WERI-Rb-1 (cell line): ENCODE results near the gene NTN4.

Source experiments
- DNase-seq: peaks from one replicate; pipeline ENCODE4 v3.0.0-alpha.2; 2020
- H3K27ac ChIP-seq: fragments of 250-450 bp; sonication (Bioruptor Pico); 2 replicates; pipeline ENCODE4 v1.5.1; 2020; ENCODE audit warnings: mild to moderate bottlenecking, moderate library complexity
- H3K27me3 ChIP-seq: fragments of 250-450 bp; sonication (Bioruptor Pico); 2 replicates; pipeline ENCODE4 v1.5.1; 2021; ENCODE audit warnings: mild to moderate bottlenecking, low read depth, moderate library complexity; ENCODE audit not compliant: insufficient read depth, severe bottlenecking
- H3K36me3 ChIP-seq: fragments of 250-450 bp; sonication (Bioruptor Pico); 2 replicates; pipeline ENCODE4 v1.5.1; 2020; ENCODE audit warnings: mild to moderate bottlenecking, moderate library complexity
- H3K4me3 ChIP-seq: 2 replicates; pipeline ENCODE4 v1.5.1; 2011; ENCODE audit warnings: low read depth, mild to moderate bottlenecking, control low read depth, low read length
- H3K9me3 ChIP-seq: fragments of 250-450 bp; sonication (Bioruptor Pico); 2 replicates; pipeline ENCODE4 v1.5.1; 2021; ENCODE audit warnings: mild to moderate bottlenecking, moderate library complexity; ENCODE audit not compliant: severe bottlenecking
- TF ChIP-seq, protein P1 (sequence below): IDR thresholded peaks from 2 replicates; pipeline ENCODE4 v1.5.1; 2011; ENCODE audit warnings: low read depth, mild to moderate bottlenecking, control low read depth, inconsistent platforms, low read length

NTN4 gene

DNA sequence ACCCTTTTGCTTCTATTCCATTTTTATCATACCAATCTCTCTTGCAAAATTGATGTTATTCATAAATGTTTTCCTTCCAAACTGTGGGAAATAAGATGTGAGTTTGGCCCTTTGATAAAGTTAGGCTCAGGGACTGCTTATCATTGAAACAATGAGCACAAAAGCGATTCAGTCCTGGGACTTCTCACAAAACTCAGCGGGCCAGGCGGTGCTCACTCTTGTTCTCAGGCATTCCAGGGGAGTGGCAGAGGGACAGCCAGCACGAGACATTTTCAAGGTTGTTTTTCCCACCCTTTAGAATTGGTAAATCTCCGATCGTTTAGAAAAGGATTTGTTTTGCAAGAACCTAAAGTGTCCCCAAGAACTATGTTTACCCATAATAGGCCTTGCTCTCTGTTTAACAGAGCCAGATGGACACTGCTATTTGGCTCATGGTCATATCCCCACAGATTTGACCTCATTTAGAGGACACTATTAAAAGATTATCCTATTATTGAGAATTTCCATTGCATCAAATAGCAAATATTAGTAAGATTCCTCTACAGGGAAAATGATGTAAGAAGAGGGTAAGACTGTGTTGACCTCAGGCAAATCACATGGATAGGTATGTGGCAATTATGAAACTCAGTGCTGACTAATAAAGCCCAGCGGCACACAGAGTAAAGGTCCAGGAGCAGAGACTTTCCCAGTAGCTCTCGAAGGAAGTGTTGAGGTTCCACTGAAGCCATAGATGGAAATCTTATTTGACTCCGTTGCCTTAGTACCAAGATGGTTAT is 136.6 kb downstream of the NTN4 start:
- H3K4me3 ChIP-seq: no peak overlapping the region

DNA sequence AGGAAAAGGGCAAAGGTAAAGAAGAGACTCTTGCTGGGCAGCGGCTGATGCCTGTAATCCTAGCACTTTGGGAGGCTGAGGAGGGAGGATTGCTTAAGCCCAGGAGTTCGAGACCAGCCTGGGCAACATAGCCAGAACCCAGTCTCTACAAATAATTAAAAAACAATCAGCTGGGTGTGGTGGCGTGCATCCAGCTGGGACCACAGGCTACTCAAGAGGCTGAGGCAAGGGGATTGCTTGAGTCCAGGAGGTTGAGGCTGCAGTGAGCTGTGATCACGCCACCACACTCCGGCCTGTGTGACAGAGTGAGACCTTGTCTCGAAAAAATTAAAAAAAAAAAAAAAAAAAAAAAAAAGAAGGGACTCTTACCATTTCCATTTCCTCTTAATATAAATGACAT is 138.9 kb downstream of the NTN4 start:
- no peak overlapping the region for H3K27ac ChIP-seq
- no peak overlapping the region for H3K4me3 ChIP-seq
- no peaks in the 10 kb centered on the region for H3K27me3 ChIP-seq
- no peak for DNase-seq
- TF ChIP-seq, protein P1, sequence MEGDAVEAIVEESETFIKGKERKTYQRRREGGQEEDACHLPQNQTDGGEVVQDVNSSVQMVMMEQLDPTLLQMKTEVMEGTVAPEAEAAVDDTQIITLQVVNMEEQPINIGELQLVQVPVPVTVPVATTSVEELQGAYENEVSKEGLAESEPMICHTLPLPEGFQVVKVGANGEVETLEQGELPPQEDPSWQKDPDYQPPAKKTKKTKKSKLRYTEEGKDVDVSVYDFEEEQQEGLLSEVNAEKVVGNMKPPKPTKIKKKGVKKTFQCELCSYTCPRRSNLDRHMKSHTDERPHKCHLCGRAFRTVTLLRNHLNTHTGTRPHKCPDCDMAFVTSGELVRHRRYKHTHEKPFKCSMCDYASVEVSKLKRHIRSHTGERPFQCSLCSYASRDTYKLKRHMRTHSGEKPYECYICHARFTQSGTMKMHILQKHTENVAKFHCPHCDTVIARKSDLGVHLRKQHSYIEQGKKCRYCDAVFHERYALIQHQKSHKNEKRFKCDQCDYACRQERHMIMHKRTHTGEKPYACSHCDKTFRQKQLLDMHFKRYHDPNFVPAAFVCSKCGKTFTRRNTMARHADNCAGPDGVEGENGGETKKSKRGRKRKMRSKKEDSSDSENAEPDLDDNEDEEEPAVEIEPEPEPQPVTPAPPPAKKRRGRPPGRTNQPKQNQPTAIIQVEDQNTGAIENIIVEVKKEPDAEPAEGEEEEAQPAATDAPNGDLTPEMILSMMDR: no peak
- no peaks in the 10 kb centered on the region for H3K9me3 ChIP-seq
- no peaks in the 10 kb centered on the region for H3K36me3 ChIP-seq

More for the DNA sequence above, 136.6 kb downstream of the NTN4 start:
- TF ChIP-seq, protein P1: no peak
- Histone ChIP-seq H3K9me3 (no peaks in the 10 kb centered on the region), H3K27ac (no peak overlapping the region), H3K36me3 (no peaks in the 10 kb centered on the region), H3K27me3 (no peaks in the 10 kb centered on the region)
- no peak for DNase-seq

DNA sequence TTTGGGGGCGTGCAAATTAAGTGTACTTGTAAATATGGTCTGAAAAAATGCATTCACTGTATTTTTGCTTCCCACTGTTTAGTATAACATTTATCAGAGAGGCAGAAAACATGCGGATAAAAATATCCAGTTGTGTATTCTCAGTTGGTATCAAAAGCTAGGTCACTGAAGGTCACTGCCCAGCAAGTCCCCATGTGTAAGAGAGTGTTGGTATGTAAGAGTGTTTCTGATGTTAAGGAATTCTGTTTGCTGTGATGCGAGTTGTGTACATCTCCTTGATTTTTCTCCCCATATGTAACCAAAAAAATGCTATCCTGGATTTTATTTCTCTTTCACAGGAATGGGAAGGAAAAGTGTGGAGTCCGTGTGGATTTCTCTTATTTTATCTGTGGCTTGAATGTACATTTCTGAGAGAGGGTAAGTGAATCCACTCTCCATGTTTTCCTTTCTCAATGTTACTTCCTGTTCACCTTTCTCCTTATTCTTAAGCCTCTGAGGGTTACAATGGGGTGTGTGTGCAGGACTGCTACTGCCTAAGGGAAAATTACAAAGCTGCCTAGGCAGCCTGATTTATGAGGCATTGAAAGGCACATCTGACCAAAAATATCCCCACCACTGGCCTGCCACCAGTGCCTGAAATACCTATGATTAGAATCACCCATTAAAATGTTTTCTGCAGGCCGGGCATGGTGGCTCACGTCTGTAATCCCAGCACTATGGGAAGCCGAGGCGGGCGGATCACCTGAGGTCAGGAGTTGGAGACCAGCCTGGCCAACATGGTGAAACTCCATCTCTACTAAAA is 141.4 kb downstream of the NTN4 start:
- Histone ChIP-seq H3K9me3 (no peaks in the 10 kb centered on the region), H3K27me3 (no peaks in the 10 kb centered on the region), H3K4me3 (no peak overlapping the region), H3K27ac (no peak overlapping the region), H3K36me3 (no peaks in the 10 kb centered on the region)
- no peak for DNase-seq
- TF ChIP-seq, protein P1: no peak

DNA sequence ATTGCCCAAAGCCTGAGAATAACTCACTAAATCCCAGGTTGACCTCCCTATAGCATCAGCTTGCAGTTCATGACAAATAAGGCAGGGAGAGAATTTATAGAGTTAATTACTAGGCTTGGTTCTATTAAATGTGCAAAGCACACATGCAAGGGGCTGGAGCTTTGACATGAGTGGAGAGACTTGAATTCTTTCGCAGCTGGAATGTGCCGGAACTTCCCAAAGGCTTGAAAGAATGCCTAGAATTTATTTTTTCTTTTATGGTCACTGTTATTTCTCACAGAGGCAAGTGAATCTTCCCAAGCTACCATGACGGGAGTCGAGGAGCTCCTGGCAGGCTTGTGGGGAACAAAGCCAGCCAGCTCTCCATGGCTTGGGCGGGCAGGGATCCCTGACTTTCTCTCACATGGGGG is 143.8 kb downstream of the NTN4 start:
- H3K36me3 ChIP-seq: no peaks in the 10 kb centered on the region
- H3K4me3 ChIP-seq: no peak overlapping the region
- H3K27ac ChIP-seq: no peak overlapping the region
- H3K27me3 ChIP-seq: no peaks in the 10 kb centered on the region
- peaks cover 2% of the 10 kb centered on the region for H3K9me3 ChIP-seq
- no peak for DNase-seq
- TF ChIP-seq, protein P1: no peak

DNA sequence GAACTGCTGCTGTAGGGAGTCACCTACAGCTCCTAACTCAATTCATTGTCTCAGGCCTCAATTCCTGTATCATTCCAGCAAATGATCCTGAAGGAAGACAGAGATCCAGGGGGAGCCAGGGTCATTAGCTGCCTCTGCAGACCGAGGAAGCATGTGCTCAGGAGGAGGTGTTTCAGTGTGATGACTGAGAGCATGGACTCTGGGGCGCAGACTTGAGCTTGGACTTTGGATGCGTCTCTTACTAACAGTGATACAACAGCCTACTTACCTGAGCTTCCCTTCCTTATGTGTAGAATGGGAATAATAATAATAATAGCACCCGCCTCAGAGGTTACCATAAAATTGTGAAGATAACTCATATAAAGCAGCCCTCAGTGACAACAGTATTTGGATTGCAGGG is 147.3 kb downstream of the NTN4 start:
- peaks cover 2% of the 10 kb centered on the region for H3K9me3 ChIP-seq
- H3K27ac ChIP-seq: no peak overlapping the region
- no peaks in the 10 kb centered on the region for H3K27me3 ChIP-seq
- DNase-seq: no peak
- no peaks in the 10 kb centered on the region for H3K36me3 ChIP-seq
- H3K4me3 ChIP-seq: no peak overlapping the region
- TF ChIP-seq, protein P1: no peak
